ENCODE data around the gene RHOC.
A peak's percentile ranks its signal among the peaks of the same experiment; 100 is the strongest.

Gene RHOC

GRCh38 chr1:112715264-112716053 is 8.5 kb upstream of the RHOC start, which contains the start of gene PPM1J:
Gene PPM1J (minus strand): TSS chr1:112715332. CDS start chr1:112715301, 31 bp downstream.
- Histone ChIP-seq H3K4me1 (ENCODE audit: control insufficient read depth, insufficient read depth, low read length) (peaks cover 19% of the 10 kb centered on the region), H3K27me3 (replicated peaks; ENCODE audit: control insufficient read depth, insufficient read depth, low read length) (peaks cover 3% of the 10 kb centered on the region), H3K9me3 (ENCODE audit: control insufficient read depth, low read length) (no peaks in the 10 kb centered on the region), H3K36me3 (ENCODE audit: control insufficient read depth, insufficient read depth, low read length, severe bottlenecking) (no peaks in the 10 kb centered on the region), H3K9ac (ENCODE audit: low read length) (peak within 1 kb of the TSS; percentile 48), H3K4me3 (ENCODE audit: low read length) (peak within 1 kb of the TSS; percentile 85)
- peak; percentile 93 for DNase-seq (ENCODE audit: low read depth)

- peak overlapping the region; percentile 24 for H3K9ac ChIP-seq (ENCODE audit: low read length)
- no peaks in the 10 kb centered on the region for H3K9me3 ChIP-seq (ENCODE audit: control insufficient read depth, low read length)
- H3K4me1 ChIP-seq (ENCODE audit: control insufficient read depth, insufficient read depth, low read length) = peaks cover 19% of the 10 kb centered on the region
- H3K4me3 ChIP-seq (ENCODE audit: low read length) = peak overlapping the region; percentile 78
- H3K36me3 ChIP-seq (ENCODE audit: control insufficient read depth, insufficient read depth, low read length, severe bottlenecking) = no peaks in the 10 kb centered on the region
- peak; percentile 45 for DNase-seq (ENCODE audit: low read depth)
- H3K27me3 ChIP-seq (replicated peaks; ENCODE audit: control insufficient read depth, insufficient read depth, low read length) = peaks cover 3% of the 10 kb centered on the region
These were observed 7.7 kb upstream of the RHOC start for GRCh38 chr1:112714313-112715263.

- peak overlapping the region; percentile 78 for H3K4me3 ChIP-seq (ENCODE audit: low read length)
- peaks cover 19% of the 10 kb centered on the region for H3K4me1 ChIP-seq (ENCODE audit: control insufficient read depth, insufficient read depth, low read length)
- H3K9me3 ChIP-seq (ENCODE audit: control insufficient read depth, low read length) = no peaks in the 10 kb centered on the region
- H3K27me3 ChIP-seq (replicated peaks; ENCODE audit: control insufficient read depth, insufficient read depth, low read length) = peaks cover 3% of the 10 kb centered on the region
- no peak overlapping the region for H3K9ac ChIP-seq (ENCODE audit: low read length)
- no peak for DNase-seq (ENCODE audit: low read depth)
- no peaks in the 10 kb centered on the region for H3K36me3 ChIP-seq (ENCODE audit: control insufficient read depth, insufficient read depth, low read length, severe bottlenecking)
These were observed 6.8 kb upstream of the RHOC start for GRCh38 chr1:112713466-112714312.

GRCh38 chr1:112712701-112713128 is 5.8 kb upstream of the RHOC start:
- Histone ChIP-seq H3K4me1 (ENCODE audit: control insufficient read depth, insufficient read depth, low read length) (peaks cover 25% of the 10 kb centered on the region), H3K9me3 (ENCODE audit: control insufficient read depth, low read length) (no peaks in the 10 kb centered on the region), H3K36me3 (ENCODE audit: control insufficient read depth, insufficient read depth, low read length, severe bottlenecking) (no peaks in the 10 kb centered on the region), H3K27me3 (replicated peaks; ENCODE audit: control insufficient read depth, insufficient read depth, low read length) (peaks cover 3% of the 10 kb centered on the region), H3K9ac (ENCODE audit: low read length) (no peak overlapping the region), H3K4me3 (ENCODE audit: low read length) (no peak overlapping the region)
- DNase-seq (ENCODE audit: low read depth) = no peak

GRCh38 chr1:112712191-112712590 is 5.3 kb upstream of the RHOC start:
- H3K4me1 ChIP-seq (ENCODE audit: control insufficient read depth, insufficient read depth, low read length) = peaks cover 29% of the 10 kb centered on the region
- H3K9me3 ChIP-seq (ENCODE audit: control insufficient read depth, low read length) = no peaks in the 10 kb centered on the region
- no peak for DNase-seq (ENCODE audit: low read depth)
- no peak overlapping the region for H3K4me3 ChIP-seq (ENCODE audit: low read length)
- H3K36me3 ChIP-seq (ENCODE audit: control insufficient read depth, insufficient read depth, low read length, severe bottlenecking) = no peaks in the 10 kb centered on the region
- peaks cover 3% of the 10 kb centered on the region for H3K27me3 ChIP-seq (replicated peaks; ENCODE audit: control insufficient read depth, insufficient read depth, low read length)
- no peak overlapping the region for H3K9ac ChIP-seq (ENCODE audit: low read length)

- no peak overlapping the region for H3K4me3 ChIP-seq (ENCODE audit: low read length)
- H3K9me3 ChIP-seq (ENCODE audit: control insufficient read depth, low read length) = no peaks in the 10 kb centered on the region
- peaks cover 29% of the 10 kb centered on the region for H3K4me1 ChIP-seq (ENCODE audit: control insufficient read depth, insufficient read depth, low read length)
- no peaks in the 10 kb centered on the region for H3K36me3 ChIP-seq (ENCODE audit: control insufficient read depth, insufficient read depth, low read length, severe bottlenecking)
- no peak for DNase-seq (ENCODE audit: low read depth)
- no peak overlapping the region for H3K9ac ChIP-seq (ENCODE audit: low read length)
- peaks cover 3% of the 10 kb centered on the region for H3K27me3 ChIP-seq (replicated peaks; ENCODE audit: control insufficient read depth, insufficient read depth, low read length)
These were observed 4.7 kb upstream of the RHOC start for GRCh38 chr1:112711670-112712069.

GRCh38 chr1:112711041-112711440 is 4.1 kb upstream of the RHOC start:
- Histone ChIP-seq H3K4me3 (ENCODE audit: low read length) (no peak overlapping the region), H3K9ac (ENCODE audit: low read length) (no peak overlapping the region), H3K4me1 (ENCODE audit: control insufficient read depth, insufficient read depth, low read length) (peaks cover 28% of the 10 kb centered on the region), H3K36me3 (ENCODE audit: control insufficient read depth, insufficient read depth, low read length, severe bottlenecking) (no peaks in the 10 kb centered on the region), H3K27me3 (replicated peaks; ENCODE audit: control insufficient read depth, insufficient read depth, low read length) (peaks cover 3% of the 10 kb centered on the region), H3K9me3 (ENCODE audit: control insufficient read depth, low read length) (no peaks in the 10 kb centered on the region)
- no peak for DNase-seq (ENCODE audit: low read depth)

- Histone ChIP-seq H3K9ac (ENCODE audit: low read length) (no peak overlapping the region), H3K4me1 (ENCODE audit: control insufficient read depth, insufficient read depth, low read length) (peaks cover 28% of the 10 kb centered on the region), H3K36me3 (ENCODE audit: control insufficient read depth, insufficient read depth, low read length, severe bottlenecking) (no peaks in the 10 kb centered on the region), H3K4me3 (ENCODE audit: low read length) (no peak overlapping the region), H3K9me3 (ENCODE audit: control insufficient read depth, low read length) (no peaks in the 10 kb centered on the region), H3K27me3 (replicated peaks; ENCODE audit: control insufficient read depth, insufficient read depth, low read length) (peaks cover 3% of the 10 kb centered on the region)
- no peak for DNase-seq (ENCODE audit: low read depth)
These were observed 3.7 kb upstream of the RHOC start for GRCh38 chr1:112710586-112710985.

- H3K27me3 ChIP-seq (replicated peaks; ENCODE audit: control insufficient read depth, insufficient read depth, low read length) = peaks cover 3% of the 10 kb centered on the region
- H3K36me3 ChIP-seq (ENCODE audit: control insufficient read depth, insufficient read depth, low read length, severe bottlenecking) = no peaks in the 10 kb centered on the region
- H3K4me1 ChIP-seq (ENCODE audit: control insufficient read depth, insufficient read depth, low read length) = peaks cover 30% of the 10 kb centered on the region
- DNase-seq (ENCODE audit: low read depth) = no peak
- H3K9me3 ChIP-seq (ENCODE audit: control insufficient read depth, low read length) = no peaks in the 10 kb centered on the region
- H3K4me3 ChIP-seq (ENCODE audit: low read length) = no peak overlapping the region
- no peak overlapping the region for H3K9ac ChIP-seq (ENCODE audit: low read length)
These were observed 3.2 kb upstream of the RHOC start for GRCh38 chr1:112710159-112710558.

- Histone ChIP-seq H3K36me3 (ENCODE audit: control insufficient read depth, insufficient read depth, low read length, severe bottlenecking) (peaks cover 4% of the 10 kb centered on the region), H3K4me3 (ENCODE audit: low read length) (no peak overlapping the region), H3K9me3 (ENCODE audit: control insufficient read depth, low read length) (no peaks in the 10 kb centered on the region), H3K9ac (ENCODE audit: low read length) (no peak overlapping the region), H3K27me3 (replicated peaks; ENCODE audit: control insufficient read depth, insufficient read depth, low read length) (no peaks in the 10 kb centered on the region), H3K4me1 (ENCODE audit: control insufficient read depth, insufficient read depth, low read length) (peaks cover 33% of the 10 kb centered on the region)
- no peak for DNase-seq (ENCODE audit: low read depth)
These were observed 1.6 kb upstream of the RHOC start for GRCh38 chr1:112708489-112708888.

All from adipocyte (in vitro differentiated cells).